K562 (cell line): Measurements from ENCODE around the gene RPL22. TPM values are rescaled to one million over a fixed set of nuclear protein-coding genes. Genes with fewer than 3 reads are reported as not detected.
A peak's percentile ranks its signal among the peaks of the same experiment; 100 is the strongest.

Experiments
- ATAC-seq: fragments of 200-7000 bp; cut with Tn5 transposase; 3 replicates; pipeline ENCODE4 v1.9.1; 2020; ENCODE audit warnings: moderate library complexity
- BruUV-seq: library from RNA; stranded (reverse); fragments of 400-500 nt; replicated peaks from 2 replicates; lab custom pipeline; 2021; lab: Mats Ljungman, UMichigan
- CTCF ChIA-PET: fragments of 300-600 bp; formaldehyde crosslinking; extraction: SDS; loops from one replicate; lab custom pipeline; 2021; ENCODE audit warnings: low intra/inter-chr PET ratio; lab: Yijun Ruan, JAX
- POLR2A ChIA-PET: fragments of 300-600, 350-650 bp; sonication (Branson Sonifier 250); formaldehyde crosslinking; extraction: SDS; loops from one replicate; lab custom pipeline; 2021; ENCODE audit warnings: antibody characterized with exemption, inconsistent platforms; lab: Yijun Ruan, JAX
- DNase-seq, 4 experiments: peaks; one replicate each; pipeline versions ENCODE4 v3.0.0 to v3.0.0-alpha.2; 2011 to 2018; ENCODE audit warnings: low spot score in 3 of 4, mixed read lengths in 3 of 4; ENCODE audit errors: extremely low read depth in 1 of 4
- FAIRE-seq: peaks from 2 replicates; lab custom pipeline; 2011; peaks lifted over from hg19 to GRCh38; lab: Jason Lieb, UNC
- H2AFZ ChIP-seq: 2 replicates; pipeline ENCODE4 v1.6.0; 2011; ENCODE audit warnings: low read depth, low read length, control low read depth, inconsistent platforms
- H3K27ac ChIP-seq: fragments of 200-600 bp; 3 replicates; pipeline ENCODE4 v1.8.0; 2011; ENCODE audit warnings: low read depth, mild to moderate bottlenecking, control low read depth, inconsistent platforms, low read length, moderate library complexity, mixed read lengths; ENCODE audit errors: extremely low read depth
- H3K27me3 ChIP-seq, 2 experiments: fragments of 300-600 bp in 1 of 2; 2 replicates in 1 of 2; 3 replicates in 1 of 2; pipeline versions ENCODE4 v1.6.0 to v1.8.0; 2011; ENCODE audit warnings: inconsistent platforms in 2 of 2, low read length in 2 of 2, mild to moderate bottlenecking in 1 of 2, mixed read lengths in 1 of 2, moderate library complexity in 1 of 2; ENCODE audit not compliant: control insufficient read depth in 2 of 2, insufficient read depth in 2 of 2
- H3K36me3 ChIP-seq: fragments of 300-600 bp; 3 replicates; pipeline ENCODE4 v1.8.0; 2011; ENCODE audit warnings: mild to moderate bottlenecking, low read length, inconsistent platforms; ENCODE audit not compliant: control insufficient read depth, insufficient read depth
- H3K4me1 ChIP-seq, 2 experiments: fragments of 200-600 bp in 1 of 2; replicated peaks in 1 of 2; 2 replicates in 1 of 2; 3 replicates in 1 of 2; pipeline versions ENCODE4 v1.5.1 to v1.8.0; 2011; ENCODE audit warnings: inconsistent platforms in 2 of 2, low read length in 2 of 2, mild to moderate bottlenecking in 1 of 2, mixed read lengths in 1 of 2, moderate library complexity in 1 of 2; ENCODE audit not compliant: control insufficient read depth in 2 of 2, insufficient read depth in 2 of 2
- H3K4me2 ChIP-seq: 2 replicates; pipeline ENCODE4 v1.6.1; 2011; ENCODE audit warnings: low read length, control low read depth, inconsistent platforms, mixed read lengths; ENCODE audit not compliant: insufficient read depth
- H3K4me3 ChIP-seq: fragments of 200-600 bp; sonication (generic), shearing (Covaris generic); 2 replicates; pipeline ENCODE4 v1.5.1; 2016; ENCODE audit warnings: control low read depth, inconsistent platforms
- H3K79me2 ChIP-seq: fragments of 200-600 bp; 3 replicates; pipeline ENCODE4 v1.8.0; 2011; ENCODE audit warnings: low read length, inconsistent platforms; ENCODE audit not compliant: control insufficient read depth, insufficient read depth
- H3K9ac ChIP-seq, 2 experiments: 2 replicates each; pipeline versions ENCODE4 v1.6.0 to v1.6.1; 2011; ENCODE audit warnings: low read depth in 2 of 2, low read length in 2 of 2, control low read depth in 1 of 2, inconsistent platforms in 1 of 2, mild to moderate bottlenecking in 1 of 2, mixed read lengths in 1 of 2; ENCODE audit not compliant: insufficient read depth in 1 of 2
- H3K9me1 ChIP-seq: one replicate; pipeline ENCODE4 v1.6.0; 2011; ENCODE audit warnings: inconsistent platforms, mild to moderate bottlenecking, low read length, moderate library complexity; ENCODE audit not compliant: control insufficient read depth, insufficient read depth
- H3K9me3 ChIP-seq: replicated peaks from 2 replicates; pipeline ENCODE4 v1.5.1; 2011; ENCODE audit warnings: low read depth, low read length, inconsistent platforms; ENCODE audit not compliant: control insufficient read depth, insufficient read depth
- H4K20me1 ChIP-seq: replicated peaks from 2 replicates; pipeline ENCODE4 v1.6.1; 2011; ENCODE audit warnings: low read length, inconsistent platforms, mixed read lengths; ENCODE audit not compliant: control insufficient read depth, insufficient read depth
- ARID1B ChIP-seq: fragments of 450-650 bp; IDR thresholded peaks from 2 replicates; pipeline ENCODE4 v1.6.1; 2016; ENCODE audit warnings: antibody characterized with exemption, mild to moderate bottlenecking, inconsistent platforms
- BRD4 ChIP-seq: fragments of 200-600 bp; sonication (generic); IDR thresholded peaks from 2 replicates; pipeline ENCODE4 v1.6.1; 2017; ENCODE audit warnings: inconsistent platforms
- CBX1 ChIP-seq: sonication (generic); IDR thresholded peaks from 2 replicates; pipeline ENCODE4 v1.6.1; 2016; ENCODE audit warnings: antibody characterized with exemption, low read depth, mild to moderate bottlenecking
- DEAF1 ChIP-seq: fragments of 450-650 bp; formaldehyde crosslinking; IDR thresholded peaks from 2 replicates; pipeline ENCODE4 v1.4.0; 2020; ENCODE audit warnings: mild to moderate bottlenecking, moderate library complexity
- IRF2 ChIP-seq: sonication (generic); formaldehyde crosslinking; IDR thresholded peaks from 2 replicates; pipeline ENCODE4 v1.8.1; 2022; ENCODE audit warnings: mild to moderate bottlenecking, missing genetic modification reagents
- MAFG ChIP-seq: fragments of 450-650 bp; conservative IDR thresholded peaks from 2 replicates; pipeline ENCODE4 v1.6.1; 2016; ENCODE audit warnings: missing genetic modification characterization, missing compliant biosample characterization
- MYBL2 ChIP-seq, 2 experiments: fragments of 450-650 bp in 1 of 2; sonication (generic) in 1 of 2; formaldehyde crosslinking in 1 of 2; IDR thresholded peaks; 2 replicates each; pipeline versions ENCODE4 v1.6.1 to v1.8.1; 2017 to 2022; ENCODE audit warnings: borderline replicate concordance in 1 of 2, inconsistent platforms in 1 of 2, low read depth in 1 of 2, mild to moderate bottlenecking in 1 of 2, missing genetic modification reagents in 1 of 2, moderate library complexity in 1 of 2
- NCOA2 ChIP-seq, 2 experiments: fragments of 450-650 bp; IDR thresholded peaks; 2 replicates each; pipeline ENCODE4 v1.6.1; 2018; ENCODE audit warnings: mild to moderate bottlenecking in 2 of 2, moderate library complexity in 1 of 2; ENCODE audit not compliant: partially characterized antibody in 2 of 2
- NR1H2 ChIP-seq: sonication (generic); formaldehyde crosslinking; IDR thresholded peaks from 2 replicates; pipeline ENCODE4 v1.4.0; 2020; ENCODE audit warnings: mild to moderate bottlenecking, missing genetic modification reagents
- NRF1 ChIP-seq, 2 experiments: fragments of 450-650 bp; IDR thresholded peaks in 1 of 2; conservative IDR thresholded peaks in 1 of 2; 2 replicates each; pipeline ENCODE4 v1.6.1; 2014; ENCODE audit warnings: mild to moderate bottlenecking in 2 of 2
- RBFOX2 ChIP-seq: fragments of 200-400 bp; formaldehyde crosslinking; IDR thresholded peaks from 2 replicates; pipeline ENCODE4 v1.6.1; 2017; ENCODE audit warnings: low read depth, mild to moderate bottlenecking, low read length, moderate library complexity
- SIN3A ChIP-seq, 2 experiments: fragments of 150-350 bp in 1 of 2; IDR thresholded peaks; 2 replicates each; pipeline ENCODE4 v1.6.1; 2011 to 2016; ENCODE audit warnings: borderline replicate concordance in 2 of 2, low read depth in 2 of 2, low read length in 2 of 2, mild to moderate bottlenecking in 2 of 2, moderate library complexity in 2 of 2; ENCODE audit not compliant: control insufficient read depth in 1 of 2
- SIRT6 ChIP-seq: IDR thresholded peaks from one replicate; pipeline ENCODE4 v1.6.1; 2012; ENCODE audit warnings: low read depth, mild to moderate bottlenecking, control low read depth, inconsistent platforms, low read length, moderate library complexity
- TBP ChIP-seq: optimal IDR thresholded peaks from 2 replicates; pipeline ENCODE3; 2011; ENCODE audit warnings: low read depth, low read length, improper control_type of control experiment
- ZKSCAN3 ChIP-seq: fragments of 250-450 bp; sonication (Bioruptor Pico); IDR thresholded peaks from 2 replicates; pipeline ENCODE4 v1.4.0; 2020
- ZNF282 ChIP-seq: sonication (generic); formaldehyde crosslinking; IDR thresholded peaks from 2 replicates; pipeline ENCODE4 v1.8.1; 2023; ENCODE audit warnings: missing genetic modification reagents
- ZNF655 ChIP-seq: fragments of 250-450 bp; sonication (Bioruptor Pico); IDR thresholded peaks from 2 replicates; pipeline ENCODE4 v1.5.0; 2021
- WGBS: fragments of 100-300 bp; shearing (Covaris generic); methylation state at CpG from one replicate; pipeline ENCODE4 v1.1.6; 2016; ENCODE audit warnings: low coverage, mixed read lengths; ENCODE audit not compliant: insufficient coverage; ENCODE audit errors: missing lambda C conversion rate; 5-methylcytosine and 5-hydroxymethylcytosine counted together
- in situ Hi-C: fragments of 300-500 bp; cut with MboI; formaldehyde crosslinking; loops from 4 replicates; pipeline ENCODE4 v1.15.0; 2018; ENCODE audit warnings: inconsistent platforms, mixed read lengths
- intact Hi-C: fragments of 100-400 bp; cut with micrococcal nuclease; formaldehyde crosslinking; loops from 2 replicates; pipeline ENCODE4 v1.14.2; 2022
- polyA plus RNA-seq, 8 experiments: library from polyadenylated mRNA; depleted of rRNA in 4 of 8; stranded (reverse) in 5 of 8; unstranded in 3 of 8; fragments of >200 nt; fragmentation: Nextera tagmentation in 2 of 8; fragmentation: Illumina TruSeq in 1 of 8; extraction: Ambion mirVana in 2 of 8; extraction: Trizol in 1 of 8; gene quantifications; 2 replicates each; pipeline versions ENCODE4 v1.2.1 to v1.2.3, GENCODE V29; 2011 to 2014; ENCODE audit warnings: inconsistent platforms in 1 of 8, missing spikeins in 1 of 8
- total RNA-seq, 7 experiments: library from RNA; depleted of rRNA in 6 of 7; stranded (reverse); fragments of >200 nt in 6 of 7; fragmentation: Illumina TruSeq in 2 of 7; extraction: Trizol in 2 of 7; gene quantifications; 2 replicates each; pipeline versions ENCODE4 v1.2.1 to v1.2.3, GENCODE V29; 2011 to 2021; ENCODE audit warnings: low replicate concordance in 1 of 7

The RPL22 gene
- total and polyA plus RNA-seq, 9 of the 15 experiments (the other 6 are each of a cell fraction or from before 2014, with no cell fraction given) = 467 to 1,165 (median 607) TPM

GRCh38 chr1:6246497-6247467 lies 47.4 kb upstream of the RPL22 start:
- WGBS = 2% methylated on average over 30 of the region's 30 CpGs
- Histone ChIP-seq H3K27me3 (peaks cover 27 to 69% of the 10 kb centered on the region in 2 experiments), H3K9me3 (no peaks in the 10 kb centered on the region), H3K9ac (0 out of 4 replicates have a peak overlapping the region, but pooled peaks of 1 of the 2 experiments have one; percentile 11), H3K4me2 (no peak overlapping the region), H3K36me3 (no peaks in the 10 kb centered on the region), H4K20me1 (peaks cover 51% of the 10 kb centered on the region), H3K27ac (no peak overlapping the region), H3K79me2 (no peaks in the 10 kb centered on the region), H3K9me1 (peaks cover 7% of the 10 kb centered on the region), H2AFZ (no peak overlapping the region), H3K4me1 (peaks cover 5 to 68% of the 10 kb centered on the region in 2 experiments; a peak in 3 of 5 replicates), H3K4me3 (no peak overlapping the region)
- in situ Hi-C loops (loop anchor here (5.0 kb wide), 1 partner anchor 101 kb away; no protein-coding TSS in a partner anchor), intact Hi-C loops (loop anchor here (1.0 to 2.0 kb wide), 5 partner anchors 34 to 193 kb away; no protein-coding TSS in a partner anchor)
- peak; percentile 90 to 94 (median 92) for DNase-seq
- CTCF ChIA-PET = interaction anchor here (0.5 to 6.6 kb wide), 17 partner anchors 15 to 250 kb away, joined by 3 to 131 read pairs (median 4); no protein-coding TSS in a partner anchor
- POLR2A ChIA-PET = interaction anchor here (0.6 to 1.1 kb wide), 11 partner anchors 14 to 1192 kb away, joined by 3 to 4 read pairs (median 3); no protein-coding TSS in a partner anchor
- peak; percentile 93 for FAIRE-seq
- ATAC-seq = peak; percentile 86
- BruUV-seq = no TSS peak
- no peak for TF ChIP-seq ZNF282 (CRISPR knock-in tag)
- no peak for TF ChIP-seq ZKSCAN3 (CRISPR knock-in tag)
- TF ChIP-seq RBFOX2 = no peak
- no peak for TF ChIP-seq IRF2 (CRISPR knock-in tag)
- TF ChIP-seq SIRT6 = no peak
- TF ChIP-seq DEAF1 = peak; percentile 96
- TF ChIP-seq NRF1 (conservative IDR thresholded peaks at IDR 0.05 in 1 of 2, IDR thresholded peaks at IDR 0.05 in 1 of 2) = 0 out of 4 replicates have a peak, but pooled peaks of 1 of the 2 experiments have one; percentile 6
- TF ChIP-seq MYBL2 (IDR thresholded peaks at IDR 0.05; ENCODE audit: low read depth) = no peak
- no peak for TF ChIP-seq MYBL2 (CRISPR knock-in tag; IDR thresholded peaks at IDR 0.05; ENCODE audit: borderline replicate concordance)
- TF ChIP-seq NCOA2 (IDR thresholded peaks at IDR 0.05; ENCODE audit: partially characterized antibody in 2 of 2) = no peak
- TF ChIP-seq TBP = peak; percentile 36
- no peak for TF ChIP-seq ARID1B
- no peak for TF ChIP-seq BRD4
- no peak for TF ChIP-seq CBX1
- no peak for TF ChIP-seq SIN3A (IDR thresholded peaks at IDR 0.05; ENCODE audit: borderline replicate concordance in 2 of 2, control insufficient read depth in 1 of 2, low read depth in 2 of 2, low read length in 2 of 2)
- TF ChIP-seq ZNF655 (CRISPR knock-in tag) = no peak
- TF ChIP-seq MAFG = no peak
- TF ChIP-seq NR1H2 = no peak
